Measurements from ENCODE around the gene ST8SIA2.

DNA sequence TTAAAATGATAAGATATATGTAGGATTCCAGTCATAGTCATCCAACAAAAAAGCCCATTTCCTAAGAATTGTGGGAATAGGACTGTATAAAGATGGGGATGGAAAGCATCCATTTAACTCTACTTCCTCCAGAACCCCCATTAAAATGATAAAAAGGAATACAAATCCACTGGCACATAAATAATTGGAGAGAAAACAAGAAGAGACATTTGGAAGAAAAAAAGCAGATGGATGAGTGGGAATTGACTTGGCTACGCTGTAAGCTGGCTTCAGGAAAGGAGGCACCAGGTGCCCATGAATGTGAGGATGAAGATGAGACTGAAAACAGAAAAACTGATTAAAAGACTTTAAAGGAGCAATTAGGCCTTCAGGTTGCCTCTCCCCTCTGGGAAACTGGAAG is 91.8 kb downstream of the ST8SIA2 start:
- TF ChIP-seq, protein P1, sequence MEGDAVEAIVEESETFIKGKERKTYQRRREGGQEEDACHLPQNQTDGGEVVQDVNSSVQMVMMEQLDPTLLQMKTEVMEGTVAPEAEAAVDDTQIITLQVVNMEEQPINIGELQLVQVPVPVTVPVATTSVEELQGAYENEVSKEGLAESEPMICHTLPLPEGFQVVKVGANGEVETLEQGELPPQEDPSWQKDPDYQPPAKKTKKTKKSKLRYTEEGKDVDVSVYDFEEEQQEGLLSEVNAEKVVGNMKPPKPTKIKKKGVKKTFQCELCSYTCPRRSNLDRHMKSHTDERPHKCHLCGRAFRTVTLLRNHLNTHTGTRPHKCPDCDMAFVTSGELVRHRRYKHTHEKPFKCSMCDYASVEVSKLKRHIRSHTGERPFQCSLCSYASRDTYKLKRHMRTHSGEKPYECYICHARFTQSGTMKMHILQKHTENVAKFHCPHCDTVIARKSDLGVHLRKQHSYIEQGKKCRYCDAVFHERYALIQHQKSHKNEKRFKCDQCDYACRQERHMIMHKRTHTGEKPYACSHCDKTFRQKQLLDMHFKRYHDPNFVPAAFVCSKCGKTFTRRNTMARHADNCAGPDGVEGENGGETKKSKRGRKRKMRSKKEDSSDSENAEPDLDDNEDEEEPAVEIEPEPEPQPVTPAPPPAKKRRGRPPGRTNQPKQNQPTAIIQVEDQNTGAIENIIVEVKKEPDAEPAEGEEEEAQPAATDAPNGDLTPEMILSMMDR (IDR thresholded peaks at IDR 0.05), result no peak
- TF ChIP-seq EZH2 (IDR thresholded peaks at IDR 0.05) (no peak), EZH2phosphoT487 (IDR thresholded peaks at IDR 0.05) (no peak)

All from neural progenitor cell (in vitro differentiated cells).